ENCODE measurements around the gene SKIC8.

Gene SKIC8

GRCh38 chr15:78260489-78260888 is 38.9 kb downstream of the SKIC8 start:
- Histone ChIP-seq H3K4me3 (no peak overlapping the region), H3K27ac (no peak overlapping the region)
- no peak for TF ChIP-seq CTCF (IDR thresholded peaks at IDR 0.05)
- no peak for DNase-seq (ENCODE audit: low spot score)

- DNase-seq (ENCODE audit: low spot score) = no peak
- no peak overlapping the region for H3K27ac ChIP-seq
- H3K4me3 ChIP-seq = no peak overlapping the region
- no peak for TF ChIP-seq CTCF (IDR thresholded peaks at IDR 0.05)
Measured at GRCh38 chr15:78259232-78259631, 40.2 kb downstream of the SKIC8 start.

GRCh38 chr15:78257681-78258080 is 41.7 kb downstream of the SKIC8 start:
- Histone ChIP-seq H3K27ac (no peak overlapping the region), H3K4me3 (no peak overlapping the region)
- no peak for DNase-seq (ENCODE audit: low spot score)
- no peak for TF ChIP-seq CTCF (IDR thresholded peaks at IDR 0.05)

GRCh38 chr15:78256044-78256437 is 43.4 kb downstream of the SKIC8 start:
- no peak for DNase-seq (ENCODE audit: low spot score)
- no peak for TF ChIP-seq CTCF (IDR thresholded peaks at IDR 0.05)
- Histone ChIP-seq H3K27ac (no peak overlapping the region), H3K4me3 (no peak overlapping the region)

- H3K4me3 ChIP-seq = no peak overlapping the region
- DNase-seq (ENCODE audit: low spot score) = no peak
- H3K27ac ChIP-seq = no peak overlapping the region
- no peak for TF ChIP-seq CTCF (IDR thresholded peaks at IDR 0.05)
Measured at GRCh38 chr15:78255421-78256043, 43.9 kb downstream of the SKIC8 start.

- Histone ChIP-seq H3K27ac (no peak overlapping the region), H3K4me3 (no peak overlapping the region)
- no peak for DNase-seq (ENCODE audit: low spot score)
- no peak for TF ChIP-seq CTCF (IDR thresholded peaks at IDR 0.05)
Measured at GRCh38 chr15:78251136-78251535, 48.3 kb downstream of the SKIC8 start.

GRCh38 chr15:78249131-78249530 is 50.3 kb downstream of the SKIC8 start:
- no peak for TF ChIP-seq CTCF (IDR thresholded peaks at IDR 0.05)
- DNase-seq (ENCODE audit: low spot score) = no peak
- H3K27ac ChIP-seq = no peak overlapping the region
- H3K4me3 ChIP-seq = no peak overlapping the region

All from coronary artery (tissue), 2 donors.